HG03558 (cell line): ENCODE measurements around the gene ANKRD22.

Source experiments
- ATAC-seq: cut with Tn5 transposase; IDR thresholded peaks from one replicate; pipeline ENCODE4 v1.9.1; 2021; ENCODE audit warnings: moderate number of reproducible peaks; ENCODE audit not compliant: unreplicated experiment; ENCODE audit errors: extremely low read depth

Gene ANKRD22

DNA sequence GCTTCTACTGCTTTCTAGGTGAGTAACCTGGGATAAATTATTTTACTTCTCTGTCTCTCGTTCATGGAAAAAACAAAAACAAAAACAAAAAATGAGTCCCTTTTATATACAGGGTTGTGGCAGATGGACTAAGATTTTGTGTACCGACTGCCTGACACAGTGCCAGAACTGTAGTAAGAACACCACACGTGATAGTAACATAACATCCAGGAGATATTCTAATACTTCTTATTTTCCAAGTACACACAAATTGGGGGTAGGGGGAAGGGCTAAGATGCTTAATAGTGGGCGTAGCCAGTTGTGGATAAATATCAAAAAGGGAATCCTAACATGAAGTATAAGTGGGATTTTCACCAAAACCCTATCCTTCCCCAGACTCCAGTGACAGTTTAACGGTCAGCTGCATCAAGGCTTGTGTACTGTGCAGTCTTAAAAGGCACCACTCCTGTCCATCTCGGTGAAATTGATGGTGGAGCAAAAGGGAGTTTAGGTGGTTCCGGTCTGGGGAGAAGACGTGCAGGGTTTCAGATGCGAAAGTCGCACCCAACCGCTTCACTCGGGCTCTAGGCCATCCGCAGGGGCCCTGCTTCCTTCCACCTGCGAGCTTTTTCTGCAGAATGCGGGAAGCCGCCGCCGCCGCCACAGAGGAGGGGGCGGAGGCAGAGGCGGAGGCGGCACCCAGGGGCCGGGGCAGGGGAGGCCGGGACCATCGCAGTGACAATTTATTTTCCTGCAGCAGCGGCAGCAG lies 28.1 kb upstream of the ANKRD22 start, which contains the start of gene STAMBPL1:
Gene STAMBPL1, plus strand, starts transcription at position 712 of the 748 bp plus-strand sequence. CDS start 21,464 bp downstream, outside the sequence.
- ATAC-seq: peak; percentile 18

DNA sequence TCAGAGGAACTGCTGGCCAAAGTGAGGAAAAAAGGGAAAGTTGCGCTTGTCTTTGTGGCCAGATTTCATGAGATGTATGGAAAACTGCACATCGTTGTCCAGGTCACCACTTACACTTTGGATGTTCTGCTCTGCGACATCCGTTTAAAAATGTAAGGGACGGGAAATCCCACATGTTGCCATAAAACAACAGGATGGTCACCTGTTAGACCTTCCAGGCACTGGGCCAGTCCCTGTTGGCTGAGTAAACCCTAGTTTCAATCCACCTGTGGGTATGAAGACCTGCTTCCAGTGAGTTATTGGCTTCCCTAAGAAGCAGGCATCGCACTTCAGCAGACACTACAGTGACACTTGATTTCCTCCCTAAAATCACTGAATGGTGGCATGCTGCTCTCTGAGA lies 25.7 kb upstream of the ANKRD22 start:
- no peak for ATAC-seq

DNA sequence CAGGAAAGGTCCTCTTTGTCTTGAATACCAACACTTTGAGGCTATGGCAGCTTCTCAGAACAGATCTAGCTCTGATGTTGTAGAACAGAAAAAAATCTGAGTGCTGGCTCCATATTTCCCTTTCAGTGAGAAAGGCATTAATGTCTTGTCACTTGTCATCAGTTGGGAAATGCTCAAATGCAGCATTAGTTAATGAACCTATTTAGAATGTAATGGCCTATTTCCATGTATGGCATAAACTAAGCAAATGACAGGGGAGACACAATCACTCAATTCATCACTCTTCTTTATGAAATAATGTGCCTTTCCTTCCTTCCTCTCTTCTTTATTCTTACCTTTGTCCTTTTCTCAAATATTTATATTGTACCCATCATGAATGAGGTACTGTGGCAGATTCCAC lies 23.4 kb upstream of the ANKRD22 start:
- ATAC-seq: no peak

DNA sequence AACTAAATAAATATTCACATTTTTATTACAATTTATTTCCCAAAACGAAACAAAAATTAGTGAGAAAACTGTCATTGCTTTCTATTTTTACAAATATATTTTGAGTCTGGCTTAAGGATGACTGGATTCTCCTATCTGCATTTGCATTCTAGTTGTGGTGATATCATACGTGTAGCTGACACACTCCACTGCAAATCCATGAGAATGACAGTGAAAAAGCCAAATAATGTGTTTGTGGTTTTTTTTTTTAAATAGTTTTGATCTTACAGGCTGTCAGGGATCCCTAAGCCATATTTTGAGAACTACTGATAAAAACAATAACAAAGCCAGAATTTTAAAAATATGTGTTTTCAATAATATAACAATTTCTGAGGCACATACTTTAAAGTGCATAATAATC lies 22.6 kb upstream of the ANKRD22 start:
- no peak for ATAC-seq

DNA sequence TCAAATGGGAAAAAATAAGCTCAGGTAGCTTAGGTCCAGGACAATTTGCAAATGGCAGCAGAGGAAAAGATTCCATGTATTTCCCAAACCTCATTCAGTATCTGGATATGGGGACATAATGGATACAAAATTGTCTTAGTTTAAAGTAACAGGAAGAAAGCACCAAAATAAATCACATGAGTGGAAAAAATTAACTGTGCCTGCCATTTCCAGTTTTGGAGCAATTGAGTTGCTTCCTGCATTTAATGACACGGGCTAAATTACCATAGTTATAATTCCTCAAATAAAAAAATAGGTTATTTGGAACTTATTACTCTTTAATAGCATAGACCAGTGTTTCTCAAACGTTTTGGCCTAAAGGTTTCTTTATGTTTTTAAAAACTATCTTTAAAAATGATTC lies 22.1 kb upstream of the ANKRD22 start:
- no peak for ATAC-seq

DNA sequence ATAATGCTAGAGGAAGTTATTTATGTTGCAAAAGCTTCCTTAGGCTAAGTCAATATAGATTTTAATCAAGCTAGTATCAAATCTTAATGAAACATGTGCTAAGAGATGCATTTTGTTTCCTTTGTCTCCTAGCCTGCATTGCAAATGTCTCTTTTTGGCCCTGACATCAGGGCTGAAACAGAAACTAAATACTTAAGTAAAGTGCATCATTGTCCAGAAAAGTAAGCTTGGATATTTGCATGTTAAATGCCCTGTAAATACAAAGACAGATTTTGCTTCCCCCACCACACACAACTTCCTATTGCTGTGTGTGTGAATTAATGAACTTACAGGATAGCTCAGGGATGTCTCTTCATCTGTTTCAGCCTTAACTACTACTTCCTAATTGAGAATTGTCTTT lies 18.4 kb upstream of the ANKRD22 start:
- ATAC-seq: no peak

DNA sequence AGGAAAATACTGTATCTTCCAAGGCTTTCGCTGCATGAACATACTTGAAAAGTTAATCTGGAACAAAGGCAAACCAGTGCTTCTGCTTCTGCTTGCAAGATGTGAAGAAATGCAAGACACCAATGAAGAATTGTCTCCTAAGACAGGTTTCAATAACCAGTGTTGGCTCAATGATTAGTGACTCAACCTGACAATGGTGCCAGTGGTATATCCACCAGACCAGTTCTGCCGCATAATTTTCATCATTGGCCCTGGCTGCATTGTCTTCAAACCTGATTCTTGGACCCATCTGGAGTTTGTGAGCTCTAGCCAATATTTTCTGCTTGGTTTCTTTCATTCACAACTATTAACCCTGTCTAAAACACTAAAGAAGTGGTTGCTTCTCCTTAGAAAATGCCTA lies 14.8 kb upstream of the ANKRD22 start:
- ATAC-seq: no peak

DNA sequence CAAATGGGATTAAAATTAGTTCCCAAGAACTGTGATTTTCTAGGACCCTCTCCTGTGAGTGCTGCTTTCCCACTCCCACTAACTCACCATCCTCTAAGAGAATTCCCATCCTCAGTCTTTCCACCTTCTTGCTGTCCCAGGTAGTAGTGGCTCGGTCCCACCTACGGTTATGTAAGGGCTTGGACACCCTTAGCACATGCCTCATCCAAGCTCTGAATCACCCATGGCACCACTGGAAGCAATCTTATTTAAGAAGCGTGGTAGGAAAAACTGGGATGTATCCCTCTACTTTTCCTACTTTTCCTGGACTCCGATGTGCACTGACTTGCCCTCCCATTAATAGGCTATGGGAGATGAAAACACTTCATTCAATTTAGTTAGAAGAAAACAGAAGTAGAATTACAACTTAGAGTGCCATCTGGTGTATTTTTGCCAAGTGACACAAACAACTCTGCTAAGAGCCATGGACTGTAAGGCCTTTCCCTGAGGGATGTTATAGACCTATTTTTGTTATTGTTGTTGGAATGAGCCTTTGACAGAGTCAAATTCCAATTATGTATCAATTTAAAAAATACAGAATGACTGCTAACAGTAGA lies 13.7 kb upstream of the ANKRD22 start:
- no peak for ATAC-seq

DNA sequence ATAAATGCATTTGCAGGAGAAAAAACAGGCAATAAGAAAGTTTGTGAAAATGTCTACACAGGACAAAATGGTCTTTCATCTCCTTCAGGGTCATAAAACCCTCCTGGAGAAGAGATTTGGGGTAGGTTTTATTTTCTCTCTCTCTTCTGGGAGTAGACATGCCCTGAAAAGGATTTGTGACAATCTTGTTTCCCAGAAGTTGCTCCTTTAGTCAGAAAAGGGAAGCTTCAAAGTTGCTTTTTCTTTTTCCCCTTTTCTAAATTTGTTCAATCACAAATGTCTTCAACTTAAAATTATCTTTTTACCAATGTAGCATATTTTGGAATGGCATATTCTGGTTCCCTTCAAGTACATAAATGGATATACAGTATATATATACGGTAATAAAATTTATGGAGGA lies 9.4 kb upstream of the ANKRD22 start:
- ATAC-seq: no peak

DNA sequence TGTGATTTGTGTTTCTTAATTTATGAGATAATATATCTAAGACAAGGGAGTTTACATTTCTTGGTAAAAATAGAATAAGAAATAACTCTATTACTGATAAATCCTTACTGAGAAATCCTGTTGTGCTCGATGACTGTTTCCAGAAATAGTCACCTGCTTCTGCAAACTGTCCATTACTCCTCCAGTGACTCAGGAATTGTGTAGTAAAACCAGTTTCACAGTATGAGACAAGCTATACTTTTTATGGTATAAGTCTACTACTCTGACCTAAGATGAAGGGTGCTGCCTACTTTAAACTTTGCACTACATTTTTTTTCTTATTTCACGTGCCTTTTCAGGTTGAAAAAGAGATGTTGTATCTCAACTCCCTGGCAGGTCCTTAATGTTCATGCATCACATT lies 6.8 kb upstream of the ANKRD22 start:
- ATAC-seq: no peak

DNA sequence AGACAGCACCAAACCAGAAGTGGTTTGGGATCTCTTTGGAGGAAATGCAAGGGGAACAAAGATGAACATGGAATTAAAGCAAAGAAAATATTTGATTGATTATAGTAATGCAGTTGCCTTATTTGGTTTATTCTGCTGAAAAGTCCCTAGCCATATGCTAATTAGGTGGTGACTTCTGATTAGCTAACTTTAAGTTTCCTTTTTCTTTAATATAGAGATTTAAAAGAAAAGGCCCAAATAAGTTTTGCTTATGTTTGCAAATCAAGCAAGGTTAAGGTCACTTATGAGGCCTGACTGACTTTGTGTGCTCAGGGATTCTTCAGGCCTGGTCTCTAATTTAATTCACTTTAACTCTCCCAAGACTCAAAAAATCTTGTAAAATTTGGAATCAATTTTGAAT lies 6.2 kb upstream of the ANKRD22 start:
- ATAC-seq: no peak

DNA sequence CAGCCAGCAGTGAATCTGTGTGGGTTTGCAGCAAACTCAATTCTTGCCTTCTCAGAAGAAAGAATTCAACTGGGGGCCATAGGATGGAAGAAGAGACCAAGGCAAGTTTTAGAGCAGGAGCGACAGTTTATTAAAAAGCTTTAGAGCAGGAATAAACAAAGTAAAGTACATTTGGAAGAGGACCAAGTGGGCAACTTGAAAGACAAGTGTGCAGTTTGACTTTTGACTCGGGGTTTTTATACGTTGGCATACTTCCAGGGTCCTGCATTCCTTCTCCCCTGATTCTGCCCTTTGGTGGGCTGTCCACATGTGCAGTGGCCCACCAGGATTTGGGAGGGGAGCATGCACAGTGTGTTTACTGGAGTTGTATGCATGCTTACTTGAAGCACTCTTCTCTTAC lies 3.0 kb upstream of the ANKRD22 start:
- no peak for ATAC-seq

DNA sequence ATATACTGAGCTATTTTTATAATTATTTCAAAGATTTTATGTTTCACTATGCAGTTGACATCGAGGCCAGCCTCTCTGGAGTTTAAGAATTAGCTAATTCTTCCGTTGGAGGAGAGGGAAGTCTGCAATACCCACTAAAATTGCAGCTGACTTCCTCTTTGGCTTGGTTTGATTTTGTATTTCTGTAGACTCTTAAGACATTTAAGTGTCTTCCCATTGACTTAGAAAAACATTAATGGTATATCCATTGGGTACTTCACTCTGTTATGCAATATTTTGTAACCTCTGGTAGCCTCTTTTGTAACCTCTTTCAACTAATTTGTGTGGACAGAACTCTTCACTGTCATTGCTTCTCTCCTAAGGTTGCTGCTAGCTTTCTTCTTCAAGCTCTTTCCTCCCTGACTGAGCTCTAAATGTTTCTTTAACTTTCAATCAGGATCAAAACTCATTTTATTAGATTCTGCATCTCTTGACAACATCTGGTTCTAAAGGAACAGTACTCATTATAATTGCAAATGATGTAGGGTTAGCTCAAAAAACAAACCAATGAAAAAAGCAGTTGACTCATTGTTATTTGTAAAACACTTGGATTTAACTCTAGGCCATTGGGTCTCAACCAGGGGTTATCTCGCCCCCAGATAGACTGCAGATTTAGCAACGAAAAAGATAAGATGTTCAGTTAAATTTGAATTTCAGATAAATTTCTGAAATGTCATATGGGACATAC lies 1.7 kb upstream of the ANKRD22 start:
- no peak for ATAC-seq

DNA sequence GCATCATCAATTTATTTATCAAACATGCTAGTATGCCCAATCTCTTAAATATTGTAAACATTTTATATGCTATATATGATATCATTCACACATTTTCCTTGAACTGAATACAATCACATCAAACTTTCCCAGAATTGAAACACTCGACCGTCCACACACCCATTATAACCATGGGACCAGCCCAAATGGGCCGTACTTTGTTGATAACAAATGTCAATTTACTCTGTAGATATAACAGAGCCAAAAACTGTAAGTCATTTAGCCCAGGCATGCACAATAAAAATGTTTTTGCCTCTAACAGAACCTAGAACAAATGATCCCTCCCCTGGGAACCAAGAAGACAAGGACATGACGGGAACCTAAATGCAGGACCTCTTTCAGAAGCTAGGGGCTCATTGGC lies 683 bp upstream of the ANKRD22 start:
- ATAC-seq: no peak

DNA sequence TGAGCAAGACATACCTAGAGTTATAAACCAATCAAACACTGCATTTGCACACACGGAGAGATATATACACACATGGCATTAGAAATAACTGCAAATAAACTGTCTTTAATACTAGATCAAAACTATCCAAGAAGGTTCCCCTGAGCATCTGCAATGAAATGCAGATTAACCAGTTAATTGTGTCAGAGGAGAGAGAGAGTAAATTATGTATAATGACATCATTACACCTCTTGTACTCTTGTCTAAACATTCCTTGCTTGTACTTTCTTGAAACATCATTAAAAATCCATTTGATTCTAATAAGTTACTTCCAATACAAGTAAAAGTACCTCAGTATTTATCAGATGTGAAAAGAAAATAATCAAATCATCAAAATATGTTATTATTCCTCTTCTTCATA lies 932 bp downstream of the ANKRD22 start:
- no peak for ATAC-seq

DNA sequence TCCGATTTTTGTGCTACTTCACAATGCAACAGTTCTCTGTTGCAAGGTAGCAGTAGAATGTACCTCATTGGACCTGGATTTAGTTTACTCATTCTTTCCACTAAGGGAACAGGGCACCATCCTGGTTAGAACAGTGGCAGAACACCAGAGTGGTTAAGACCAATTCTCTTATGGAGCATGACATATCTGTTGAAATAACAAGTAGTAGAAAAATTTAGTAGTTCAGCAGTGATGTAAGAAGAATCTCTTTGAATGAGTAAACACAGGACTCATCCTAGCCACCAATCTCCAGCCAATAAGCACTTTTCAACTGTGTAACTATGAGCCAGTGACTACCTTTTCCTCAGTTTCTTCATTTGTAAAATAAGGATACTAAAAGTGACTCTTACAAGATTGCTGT lies 2.4 kb downstream of the ANKRD22 start:
- no peak for ATAC-seq

DNA sequence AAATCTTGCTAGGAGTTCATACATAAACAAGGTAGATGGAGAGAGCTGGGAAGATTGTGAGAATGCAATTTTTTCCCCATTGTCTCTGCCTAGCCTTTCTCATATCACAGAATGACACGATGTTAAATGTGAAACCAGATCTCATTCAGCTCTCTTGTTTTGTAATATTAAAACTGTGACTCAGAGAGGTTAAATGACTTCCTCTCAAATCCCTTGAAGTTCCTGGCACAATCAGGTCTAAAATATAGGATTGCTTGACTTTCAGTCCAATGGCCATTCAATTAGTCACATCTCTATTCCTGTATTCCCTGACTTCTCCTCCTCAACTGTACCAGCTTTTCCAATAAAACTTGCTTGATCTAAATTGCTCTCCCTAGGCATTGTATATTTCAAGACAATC lies 3.1 kb downstream of the ANKRD22 start:
- no peak for ATAC-seq

DNA sequence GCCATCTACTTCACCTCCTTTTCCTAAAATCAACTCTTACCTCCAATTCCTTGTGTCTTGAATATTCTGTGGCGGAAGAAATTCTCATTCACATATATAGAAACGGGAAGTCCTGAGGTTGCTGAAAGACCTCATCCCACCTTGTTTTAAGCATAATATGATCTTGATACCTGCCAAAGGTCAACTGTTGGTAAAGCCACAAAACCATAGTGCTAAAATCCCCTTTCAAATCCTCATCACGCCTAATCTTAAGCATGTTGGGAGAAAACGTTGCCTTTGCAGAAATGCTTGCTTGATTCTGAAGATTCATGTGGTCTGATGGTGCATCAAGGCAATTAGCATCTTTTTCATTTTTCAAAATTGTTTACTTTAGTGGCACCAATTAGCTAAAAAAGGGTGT lies 8.5 kb downstream of the ANKRD22 start:
- no peak for ATAC-seq

DNA sequence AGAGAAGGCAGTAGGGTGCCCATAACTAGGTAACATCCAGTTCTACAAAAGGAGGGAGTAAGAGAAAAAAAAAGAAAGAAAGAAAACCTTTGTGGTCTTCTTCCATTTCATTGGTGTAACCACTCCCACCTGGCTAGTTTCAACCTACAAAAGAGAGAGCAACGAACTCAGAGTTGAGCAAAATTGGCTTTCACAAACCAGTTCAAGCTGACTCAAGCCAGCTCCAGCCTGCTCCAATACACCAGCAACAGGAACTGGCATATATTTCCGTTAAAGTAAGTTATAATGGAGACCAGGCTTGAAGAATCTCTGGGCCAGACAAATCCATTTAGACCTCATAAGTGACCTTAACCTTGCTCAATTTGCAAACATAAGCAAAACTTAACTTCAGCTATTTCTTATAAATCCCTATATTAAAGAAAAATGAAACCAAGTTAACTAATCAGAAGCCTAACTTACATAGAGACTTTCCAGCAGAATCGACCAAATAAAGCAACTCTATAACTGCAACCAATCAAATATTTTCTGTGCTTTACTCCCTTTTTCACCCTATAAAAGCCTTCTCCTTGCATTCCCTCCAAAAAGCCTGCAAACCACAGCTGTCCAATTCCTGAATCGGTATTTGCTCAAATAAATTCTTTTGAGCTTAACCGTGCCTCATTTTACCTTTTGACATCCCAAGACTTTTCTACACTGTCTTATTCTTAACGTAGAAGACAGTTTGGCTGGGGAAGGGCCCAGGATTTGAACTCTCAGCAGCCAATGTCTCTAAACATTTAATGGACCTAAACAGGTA lies 10.1 kb downstream of the ANKRD22 start:
- ATAC-seq: no peak

DNA sequence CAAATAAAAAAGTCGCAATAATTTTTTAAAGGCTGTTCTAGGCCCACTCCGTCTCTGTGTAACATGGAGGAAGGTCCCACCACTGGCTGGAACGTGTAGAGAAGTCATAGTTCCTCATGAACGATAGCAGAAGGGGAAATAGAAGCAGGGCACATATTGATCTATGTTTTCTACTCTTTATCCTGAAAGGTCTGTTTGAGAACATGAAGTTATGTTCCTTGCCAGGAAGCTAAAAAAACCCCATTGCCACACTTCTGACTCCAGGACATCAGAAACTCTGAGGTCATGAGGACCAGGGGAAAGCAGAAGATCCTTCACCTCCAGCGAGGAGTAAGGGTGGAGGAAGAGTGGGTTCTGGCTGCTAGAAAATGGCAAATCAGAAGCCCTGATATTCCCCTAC lies 10.8 kb downstream of the ANKRD22 start:
- ATAC-seq: no peak

DNA sequence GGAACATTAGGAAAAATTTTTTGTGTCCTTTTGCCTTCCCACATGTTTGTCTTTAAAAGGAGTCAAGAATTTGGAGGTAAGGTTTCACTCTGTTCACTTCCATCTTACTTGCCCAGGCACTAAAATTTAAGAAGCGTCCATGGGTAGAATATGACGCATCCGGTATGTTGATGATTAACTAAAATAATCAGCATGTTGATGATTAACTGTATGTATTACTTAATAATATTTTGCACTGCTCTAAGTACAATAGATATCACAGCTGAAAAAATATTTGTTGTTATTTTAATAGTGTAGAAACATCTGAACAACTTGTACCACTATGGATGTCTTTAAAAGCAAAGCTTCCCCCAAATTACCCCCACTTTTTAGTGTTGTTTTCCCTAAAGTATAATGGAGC lies 11.5 kb downstream of the ANKRD22 start:
- ATAC-seq: no peak
